Myometrial cell (primary cell): Measurements from ENCODE around the gene FGF9. TPM values are rescaled to one million over a fixed set of nuclear protein-coding genes. Genes with fewer than 3 reads are reported as not detected.

Source experiments
- total RNA-seq: library from RNA; depleted of rRNA; stranded (reverse); fragments of >200 nt; gene quantifications from 2 replicates; pipeline ENCODE4 v1.2.3, GENCODE V29; 2015

The FGF9 gene
- not detected in 2 replicates for total RNA-seq

DNA sequence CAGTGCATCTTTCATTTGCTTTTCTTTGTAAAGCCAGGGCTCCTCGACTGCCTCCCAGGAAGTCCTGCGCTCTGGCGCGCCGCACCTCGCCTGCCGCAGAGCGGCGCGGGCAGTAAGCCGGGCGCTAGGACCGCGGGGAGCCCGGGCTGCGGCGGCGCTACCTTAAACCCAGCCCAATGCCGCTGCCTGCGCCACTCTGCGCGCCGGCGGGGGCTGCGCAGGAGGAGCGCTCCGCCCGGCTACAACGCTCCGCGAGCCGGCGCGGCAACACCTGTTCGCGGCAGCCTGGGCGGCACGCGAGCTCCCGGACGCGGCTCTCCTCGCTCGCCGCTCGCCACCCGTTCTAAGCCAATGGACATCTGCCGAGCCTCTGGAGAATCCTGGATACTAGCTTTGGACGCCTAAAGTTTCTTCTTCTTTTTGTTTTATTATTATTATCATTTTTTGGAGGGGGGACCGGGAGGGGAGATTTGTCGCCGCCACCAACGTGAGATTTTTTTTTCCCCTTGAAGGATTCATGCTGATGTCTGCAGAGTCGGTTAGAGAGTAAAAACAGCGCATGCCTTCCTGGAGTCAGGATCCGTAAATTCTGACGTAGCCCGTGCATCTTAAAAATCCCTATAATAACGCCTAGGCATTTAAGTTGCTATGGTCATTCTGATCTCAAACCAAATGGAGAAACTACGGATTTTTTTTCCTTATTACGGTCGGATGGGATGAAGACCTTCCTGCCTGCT is at the start of gene FGF9:
Gene FGF9, plus strand, starts transcription at position 191 of the 737 bp plus-strand sequence. CDS start 840 bp downstream, outside the sequence.

Other genes starting within 250 kb of the FGF9 start
- 57.7 and 67.5 TPM in 2 replicates for gene ZDHHC20, start 211.8 kb upstream of the FGF9 start, total RNA-seq
- gene MICU2, start 66.9 kb upstream of the FGF9 start, total RNA-seq: 51.7 and 80.7 TPM in 2 replicates